ENCODE data around the gene LNX2.

The LNX2 gene

DNA sequence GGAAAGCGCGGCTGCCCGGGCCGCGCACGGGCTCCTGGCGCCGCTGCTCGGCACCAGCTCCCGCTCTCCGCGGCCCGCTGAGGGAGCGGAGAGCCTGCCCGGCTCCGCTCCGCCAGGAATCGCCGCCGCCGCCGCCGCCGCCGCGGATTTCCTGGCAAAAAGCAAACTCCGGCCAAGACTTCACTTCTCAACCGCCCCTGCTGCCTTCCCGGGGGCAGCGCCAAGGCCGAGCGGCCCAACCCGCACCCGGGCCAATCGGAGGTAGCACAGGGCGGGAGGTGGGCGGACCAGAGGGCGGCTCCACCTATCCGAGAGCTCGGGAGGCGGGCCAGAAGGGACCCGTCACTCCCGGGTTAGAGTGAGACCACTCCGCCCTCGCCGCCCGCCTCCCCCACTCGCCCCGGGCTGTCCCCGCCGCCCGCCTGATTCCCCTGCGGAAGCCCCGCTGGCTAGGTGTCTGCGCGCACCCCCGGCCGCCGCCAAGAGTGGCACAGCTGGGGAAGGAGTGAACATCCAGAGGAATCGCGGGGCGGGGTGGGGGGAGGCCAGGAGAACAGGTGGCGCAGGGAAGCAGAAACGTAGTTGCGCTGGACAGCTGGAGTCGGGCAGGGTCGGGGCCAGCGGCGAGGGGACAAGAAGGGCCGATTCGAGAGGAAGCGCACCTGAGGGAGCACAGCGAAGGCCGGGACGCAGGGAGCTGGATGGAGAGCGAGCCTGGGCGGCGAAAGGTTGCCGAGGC is at the start of gene LNX2:
LNX2 (minus strand) TSS at position 153 of the 739 bp plus-strand sequence. CDS start 38,826 bp downstream, outside the sequence.
- peak; percentile 41 to 99 (median 94) for DNase-seq

DNA sequence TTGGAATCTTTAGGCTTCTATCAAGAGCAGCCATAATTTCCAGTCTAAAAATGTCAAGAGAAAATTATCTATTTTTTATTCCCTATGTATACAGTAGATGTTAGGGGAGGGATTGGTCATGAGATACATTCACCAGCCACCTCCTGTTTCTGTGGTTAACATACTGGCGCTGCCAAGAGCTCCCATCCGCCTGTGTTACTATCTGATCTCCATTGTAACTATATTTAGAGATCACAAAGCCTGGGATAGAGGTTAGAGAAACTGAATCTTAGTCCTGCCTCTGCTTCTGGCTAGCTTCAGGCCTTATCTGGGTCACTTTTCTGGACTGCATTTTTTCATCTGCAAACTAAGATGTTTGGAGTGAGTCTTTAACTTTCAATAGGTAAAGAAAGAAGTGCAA is 47.6 kb upstream of the LNX2 start:
- no peak for DNase-seq

DNA sequence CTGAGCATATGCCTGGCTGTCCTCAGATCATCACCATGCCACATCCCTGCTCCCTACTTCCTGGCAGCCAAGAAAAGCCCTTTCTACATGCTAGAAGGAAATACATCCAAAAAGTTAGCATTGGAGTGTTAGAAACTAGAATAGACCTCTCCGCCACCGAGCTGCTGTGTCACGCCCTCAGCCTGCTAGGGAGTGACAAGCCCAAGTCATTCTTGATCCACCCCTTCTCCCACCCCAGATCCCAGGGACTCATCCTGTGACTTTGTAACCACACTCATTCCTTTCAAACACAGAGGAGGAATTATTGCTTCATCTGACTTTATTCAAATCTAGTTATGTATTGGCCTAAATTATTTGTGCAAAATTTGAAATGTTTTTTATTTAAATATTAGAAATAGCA is 46.6 kb upstream of the LNX2 start:
- DNase-seq = no peak

DNA sequence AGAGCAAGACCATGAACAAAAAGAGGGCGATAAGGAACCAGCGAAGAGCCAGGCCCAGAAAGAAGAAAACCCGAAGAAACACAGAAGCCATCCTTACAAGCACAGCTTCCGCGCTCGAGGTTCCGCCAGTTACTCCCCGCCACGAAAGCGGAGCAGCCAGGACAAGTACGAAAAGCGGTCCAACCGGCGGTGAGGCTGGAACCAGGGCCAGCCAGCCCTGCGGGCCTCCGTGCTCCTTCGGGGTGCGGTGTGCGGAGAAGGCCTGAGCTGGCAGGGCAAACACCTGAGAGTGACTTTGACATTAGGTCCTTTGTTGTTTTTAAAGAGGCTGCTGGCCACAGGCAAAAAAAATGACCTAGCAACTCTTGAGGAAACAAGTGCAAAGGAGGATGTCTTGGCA is 45.4 kb upstream of the LNX2 start:
- DNase-seq = no peak

DNA sequence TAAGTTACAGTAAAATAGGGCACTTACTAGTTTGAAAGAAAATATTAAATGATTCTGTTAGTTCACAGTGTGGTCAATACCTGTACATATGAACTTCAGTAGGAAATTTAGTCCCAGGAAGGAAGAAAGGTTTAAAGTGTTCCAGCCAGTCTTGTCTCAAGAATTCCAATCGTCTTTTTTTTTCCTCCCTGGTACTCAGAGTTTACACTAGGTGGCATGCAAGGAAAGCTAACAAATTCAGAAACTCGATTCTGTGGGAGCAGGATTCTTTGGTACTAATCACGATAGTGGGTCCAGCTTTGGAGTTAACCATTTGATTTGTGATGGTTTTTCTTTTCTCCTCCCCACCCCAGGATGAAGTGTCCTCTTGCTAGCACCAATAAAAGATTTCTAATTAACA is 45.0 kb upstream of the LNX2 start:
- no peak for DNase-seq

DNA sequence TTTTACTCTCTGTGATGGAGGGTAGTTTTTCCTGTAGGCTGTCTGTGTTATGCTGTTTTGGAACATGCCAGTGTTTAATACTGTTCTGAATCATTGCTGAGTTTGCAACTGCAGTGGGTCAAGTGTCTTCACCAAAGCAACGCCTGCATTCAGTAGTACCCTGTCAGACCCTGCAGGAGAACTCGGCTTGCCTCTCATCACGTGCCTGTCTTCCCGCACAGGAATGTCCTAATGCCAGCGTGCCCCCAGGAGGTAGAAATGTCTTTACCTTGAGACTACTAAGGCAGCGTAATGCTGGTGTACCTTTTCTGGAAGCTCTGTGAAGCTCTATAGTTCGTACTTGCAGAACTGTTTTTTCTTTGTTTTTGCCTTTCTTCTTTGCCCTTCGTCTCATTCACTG is 43.6 kb upstream of the LNX2 start:
- no peak for DNase-seq

DNA sequence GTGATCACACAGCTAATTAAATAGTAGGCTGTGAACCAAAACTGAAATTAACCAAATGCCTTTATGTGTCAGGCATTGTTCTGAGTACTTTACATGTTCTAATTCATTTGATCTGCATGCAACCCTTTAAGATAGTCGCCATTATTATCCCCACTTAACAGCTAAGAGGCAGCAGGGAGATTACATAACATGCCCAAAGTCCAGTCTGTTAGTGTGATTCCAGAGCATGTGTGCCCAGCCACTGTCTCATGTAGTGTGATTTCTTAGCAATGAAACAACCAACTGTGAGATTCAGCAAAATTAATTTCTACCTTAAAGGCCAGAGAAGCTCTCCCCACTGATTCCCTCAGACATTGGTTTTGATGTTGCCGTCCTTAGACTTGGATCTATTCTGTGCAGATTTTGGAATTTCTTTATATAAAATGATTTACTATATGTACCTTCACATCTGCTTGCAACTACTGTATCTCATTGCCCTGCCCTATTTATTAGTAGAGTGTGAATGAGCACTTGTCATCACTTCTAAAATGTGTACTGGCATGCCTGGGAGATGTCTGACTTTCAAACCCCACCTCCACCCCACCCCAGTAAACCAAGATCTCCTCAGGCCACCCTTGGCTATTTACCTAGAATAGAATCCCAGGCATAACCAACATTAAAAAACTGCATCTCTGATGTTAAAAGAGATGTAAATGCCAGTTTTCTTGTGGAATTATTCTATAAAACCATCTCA is 42.6 kb upstream of the LNX2 start:
- no peak for DNase-seq

DNA sequence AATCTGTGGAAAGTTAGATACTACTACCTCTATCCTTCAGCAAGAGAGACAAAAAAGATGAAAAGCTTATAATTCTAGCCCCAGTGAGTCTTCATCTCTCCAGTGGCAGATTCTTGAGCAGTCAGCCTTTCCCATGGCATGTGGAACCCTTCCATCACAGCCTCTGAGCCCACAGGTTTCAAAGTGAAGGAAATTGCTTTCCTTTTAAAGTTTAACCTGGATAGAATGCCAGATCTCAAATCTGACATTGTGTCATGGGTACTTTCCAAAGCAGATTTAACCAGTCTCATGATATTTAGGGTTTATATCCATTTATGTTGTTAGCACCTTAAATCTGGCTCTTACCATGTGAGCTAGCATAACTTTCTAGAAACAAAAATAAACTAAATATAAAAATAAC is 40.7 kb upstream of the LNX2 start:
- DNase-seq = no peak

DNA sequence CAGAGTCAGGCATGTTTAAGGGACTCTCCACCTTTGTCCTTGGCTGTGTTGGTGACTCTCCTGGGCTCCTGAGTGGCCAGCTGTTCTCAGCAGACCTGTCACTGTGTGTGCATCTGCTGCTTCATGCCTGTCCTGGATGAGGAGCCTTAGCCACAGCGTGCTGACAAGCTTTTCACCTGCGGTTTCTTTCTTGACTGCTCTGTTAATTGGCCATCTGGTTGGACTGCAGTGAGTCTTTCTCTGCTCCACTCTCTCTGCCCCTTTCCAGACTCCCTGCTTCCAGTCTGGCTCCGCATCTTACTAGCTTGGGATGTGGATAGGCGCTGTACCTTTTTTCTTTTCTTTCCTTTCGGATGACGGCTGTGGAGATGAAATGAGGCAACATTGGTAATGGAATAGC is 40.2 kb upstream of the LNX2 start:
- no peak for DNase-seq

DNA sequence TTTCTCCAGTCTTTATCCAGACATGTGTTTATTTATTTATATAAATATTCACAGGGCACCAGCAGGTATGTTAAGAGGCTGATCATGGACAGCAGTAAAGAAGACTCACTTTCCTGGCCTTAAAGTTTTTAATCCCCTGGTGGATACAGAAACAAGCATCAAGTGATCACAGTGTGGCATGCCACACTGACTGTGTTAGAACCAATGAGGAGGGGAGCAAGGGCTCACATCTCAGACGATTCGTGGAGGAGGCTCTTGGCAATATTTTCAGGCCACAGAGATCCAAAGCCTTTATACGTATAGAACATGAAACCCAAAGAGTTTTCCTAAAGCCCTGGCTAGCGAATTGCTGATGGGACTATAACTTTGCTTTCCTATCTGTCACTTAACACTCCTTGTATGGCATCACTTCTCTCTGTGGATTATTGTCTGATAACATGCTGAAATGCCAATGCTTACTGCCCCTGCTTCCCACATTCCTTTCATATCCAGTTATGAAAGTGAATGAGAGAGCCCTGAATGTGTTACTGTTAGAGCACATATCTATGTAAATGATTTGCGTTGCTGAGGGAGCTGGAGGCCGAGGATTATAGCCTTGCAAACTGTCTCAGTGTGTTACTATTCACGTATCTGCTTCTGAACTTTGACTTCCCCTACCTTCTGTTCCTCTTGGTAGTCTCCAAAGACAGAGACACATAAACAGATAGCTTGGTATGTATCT is 39.0 kb upstream of the LNX2 start:
- DNase-seq = no peak

DNA sequence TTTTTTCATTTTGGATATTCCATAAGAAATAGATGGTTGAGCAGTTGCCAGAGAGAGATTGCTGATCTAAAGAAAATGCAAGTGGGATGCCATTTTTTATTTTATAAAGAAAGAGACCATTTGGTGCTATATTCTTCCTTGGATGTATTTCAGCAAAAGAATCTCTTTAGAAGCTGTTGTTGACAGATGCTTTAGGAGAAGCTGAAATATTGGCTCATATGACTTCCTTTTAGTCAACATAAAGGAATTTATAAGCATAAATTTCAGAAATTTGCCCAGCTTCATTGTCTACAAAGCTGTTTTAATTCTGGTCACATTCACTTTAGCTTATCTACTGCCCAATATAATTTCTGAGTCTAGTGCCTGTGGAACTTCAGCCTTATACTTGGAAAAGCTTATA is 38.2 kb upstream of the LNX2 start:
- DNase-seq = no peak

DNA sequence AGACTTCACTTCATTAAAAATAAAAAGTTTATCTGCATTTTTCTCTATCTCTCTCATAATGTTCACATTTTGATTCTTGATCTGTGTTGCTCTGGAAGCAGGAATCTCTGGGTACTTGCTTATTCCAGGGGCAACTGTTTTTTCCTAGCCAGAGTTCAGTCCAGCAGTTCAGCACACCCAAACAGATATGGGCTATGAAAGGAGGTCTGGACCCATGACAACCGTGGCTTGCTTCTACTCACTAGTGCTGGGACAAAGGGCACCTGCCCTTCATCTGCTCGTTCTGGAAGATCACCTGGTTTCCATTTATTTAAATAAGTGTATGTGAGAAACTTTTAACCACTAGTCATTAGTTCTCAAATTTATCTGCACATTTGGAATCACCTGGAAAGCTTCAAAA is 37.4 kb upstream of the LNX2 start:
- no peak for DNase-seq

DNA sequence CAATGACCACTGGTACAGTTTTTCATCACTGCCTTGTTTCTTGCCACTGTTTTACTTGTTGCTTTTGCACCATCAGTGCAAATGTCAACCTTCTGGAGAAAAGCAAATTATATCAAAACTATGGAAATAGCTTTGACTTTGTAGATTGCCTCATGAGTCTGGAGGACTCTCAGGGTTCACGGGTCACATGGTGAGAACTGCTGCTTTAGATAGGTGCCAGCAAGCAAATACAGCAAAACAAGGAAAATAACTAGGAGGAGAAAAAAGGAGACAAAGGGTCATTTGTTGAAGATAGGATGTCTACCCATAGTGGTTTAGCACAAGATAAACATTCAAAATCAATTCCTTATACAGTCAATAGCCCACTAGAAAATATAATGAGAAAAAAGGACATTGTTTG is 34.5 kb upstream of the LNX2 start:
- no peak for DNase-seq

DNA sequence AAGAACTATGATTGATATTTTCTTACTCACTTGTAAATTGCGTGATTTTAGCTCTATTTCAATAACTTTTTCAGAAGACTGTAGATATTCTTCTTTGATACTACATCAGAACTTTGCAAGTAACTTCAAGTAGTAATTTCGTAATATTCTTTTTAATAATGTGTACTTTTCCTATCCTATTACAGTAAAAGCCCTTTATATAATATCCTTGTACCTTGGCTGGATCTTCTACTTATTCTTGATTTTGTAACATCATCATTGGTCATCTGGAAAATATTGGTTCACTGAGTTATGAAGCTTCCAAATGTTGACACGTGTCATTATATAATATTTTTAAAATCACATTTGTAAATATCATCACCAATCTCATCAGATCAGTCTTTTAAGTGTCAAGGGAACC is 33.7 kb upstream of the LNX2 start:
- no peak for DNase-seq

DNA sequence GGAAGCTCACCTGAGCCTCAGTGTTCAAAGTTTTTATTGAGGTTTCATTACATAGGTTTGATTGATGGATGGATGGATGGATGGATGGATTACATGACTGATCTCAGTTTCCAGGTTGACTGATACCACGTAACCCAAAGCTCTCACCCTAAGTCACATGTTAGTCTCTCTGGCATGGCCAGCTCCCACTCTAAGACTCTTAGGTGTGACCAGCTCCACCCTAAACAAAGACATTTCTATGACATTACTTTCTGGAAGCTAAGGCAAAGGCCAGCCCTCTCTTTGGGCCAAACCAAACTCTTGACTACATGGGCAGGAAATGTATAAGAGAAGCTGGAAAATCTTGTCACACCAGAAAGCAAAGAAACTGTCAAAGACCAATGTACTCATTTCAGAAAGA is 30.0 kb upstream of the LNX2 start:
- DNase-seq = no peak

DNA sequence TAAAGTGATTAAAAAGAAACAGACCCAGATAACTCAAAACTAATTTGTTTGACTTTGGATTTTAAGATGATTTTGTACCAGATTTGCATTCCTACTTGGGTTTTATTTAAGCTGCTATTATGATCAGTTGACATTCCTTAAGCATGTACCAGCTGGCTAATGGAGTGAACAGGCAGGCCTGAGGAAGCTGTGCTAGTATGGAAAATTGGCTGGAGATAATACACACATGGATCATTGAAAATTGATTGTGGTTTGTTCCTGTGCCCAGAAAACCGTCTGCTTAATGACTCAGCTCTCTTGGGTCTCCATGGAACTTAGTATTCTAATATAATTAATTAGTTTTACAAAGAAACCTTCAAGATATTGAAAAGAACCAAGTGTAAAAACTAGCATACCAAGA is 24.0 kb upstream of the LNX2 start:
- peak in 1 of 56 donors; percentile 9 for DNase-seq

DNA sequence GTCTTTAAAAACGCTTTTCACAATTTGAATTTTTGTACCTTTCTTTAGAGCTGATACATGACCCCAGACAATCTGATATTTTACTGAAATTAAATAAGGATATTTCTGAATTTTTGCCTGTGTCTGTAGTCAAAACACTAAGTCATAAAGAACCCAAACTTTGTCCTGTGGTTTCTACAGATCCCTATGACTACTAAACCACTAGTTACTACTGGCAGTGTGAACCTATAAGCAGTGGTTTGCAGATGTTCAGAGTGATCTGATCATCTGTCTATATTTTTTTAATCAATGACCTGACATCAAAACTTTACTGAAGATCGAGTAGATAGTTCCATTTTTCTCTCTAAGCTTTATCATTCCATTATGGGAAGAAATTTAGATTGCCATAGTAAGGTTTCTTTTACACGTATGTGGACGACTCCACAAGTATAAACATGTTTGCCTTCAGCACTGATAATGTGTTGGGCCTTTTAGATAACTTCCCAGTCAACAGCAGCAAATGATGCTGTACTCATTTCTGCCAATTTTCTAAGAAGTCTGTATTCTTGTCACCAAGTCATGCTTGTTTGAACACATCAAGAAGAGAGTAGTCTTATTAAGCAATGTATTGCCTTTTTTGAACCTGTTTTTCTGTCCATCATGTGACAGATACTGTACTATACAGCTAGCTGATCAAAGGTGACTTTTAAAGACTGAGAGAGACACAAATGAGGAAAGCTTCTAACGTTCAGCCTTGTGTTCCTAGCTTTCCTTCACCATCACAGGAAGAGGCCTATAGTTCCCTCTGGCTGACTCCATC is 23.2 kb upstream of the LNX2 start:
- DNase-seq = no peak

DNA sequence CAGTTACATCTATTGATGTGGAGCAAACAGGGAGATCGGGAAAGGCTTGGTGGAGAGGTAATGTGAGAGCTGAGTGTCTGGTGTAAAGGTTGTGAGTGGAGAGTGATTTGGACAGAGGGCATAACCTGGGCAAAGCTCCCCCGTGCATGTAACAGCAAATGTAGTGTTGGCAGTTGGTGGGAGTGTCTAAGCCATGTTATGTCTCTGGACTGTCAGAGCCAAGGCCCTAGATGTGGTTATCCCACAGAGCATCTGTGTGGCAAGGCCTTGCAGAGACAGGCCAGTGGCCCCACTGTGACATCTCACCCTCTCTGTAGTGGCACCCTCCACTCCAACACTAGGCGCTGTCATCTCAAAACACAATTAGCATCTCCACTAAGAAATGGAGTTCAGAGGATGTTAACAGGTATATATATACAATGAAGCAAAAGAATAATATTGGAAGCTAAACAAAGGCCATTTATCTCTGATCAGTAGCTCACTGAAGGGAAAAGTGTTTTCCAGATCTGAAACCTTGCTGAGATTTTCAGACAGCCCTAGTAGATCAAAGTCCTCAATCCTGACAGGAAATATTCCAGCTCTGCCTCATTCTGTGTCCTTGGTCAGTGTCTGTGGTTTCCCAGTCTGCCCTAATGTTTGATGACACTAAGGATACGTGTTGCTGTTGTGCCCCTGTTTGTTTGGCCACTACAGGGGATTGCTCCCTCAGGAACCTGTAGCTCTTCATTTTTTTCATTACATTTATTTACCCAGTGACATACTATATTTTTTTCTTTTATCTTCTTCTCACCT is 21.6 kb upstream of the LNX2 start:
- no peak for DNase-seq

DNA sequence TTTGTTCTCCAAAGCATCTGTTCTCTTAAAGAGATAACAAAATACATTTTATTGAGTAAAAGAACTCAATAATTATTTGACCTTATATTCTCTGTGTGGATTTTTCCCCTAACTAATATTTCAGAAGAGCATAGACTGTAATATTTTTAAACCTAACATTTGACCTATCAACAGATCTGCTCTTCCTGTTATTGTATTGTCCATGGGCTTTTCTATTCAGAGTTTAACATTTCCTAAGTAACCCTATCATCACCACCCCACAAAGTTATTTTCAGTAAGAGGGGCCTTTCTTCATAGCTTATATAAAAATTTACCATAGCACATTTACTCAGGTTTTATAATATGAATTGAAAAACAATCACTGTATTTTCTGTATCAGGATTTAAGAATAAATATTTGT is 18.9 kb upstream of the LNX2 start:
- no peak for DNase-seq

DNA sequence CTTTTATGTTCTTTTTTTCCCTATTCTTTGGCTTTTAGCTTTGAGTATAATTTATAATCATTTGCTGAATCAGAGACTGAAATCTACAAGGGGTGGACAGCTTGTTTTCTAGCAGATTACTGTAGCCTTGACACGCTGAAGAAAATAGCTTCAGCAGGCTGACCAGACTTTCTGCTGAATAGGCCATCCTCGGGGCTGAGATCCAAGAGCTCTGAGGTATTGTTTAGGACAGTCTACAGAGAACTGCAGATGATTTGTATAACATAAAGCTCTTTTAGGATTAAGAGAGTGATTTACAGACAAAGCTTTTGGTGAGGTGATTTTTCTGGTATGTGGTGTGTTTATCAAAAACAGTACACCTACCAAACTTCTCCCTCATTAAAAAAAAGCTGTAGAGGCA is 18.2 kb upstream of the LNX2 start:
- DNase-seq = peak in 2 of 56 donors; percentile 2 to 19

DNA sequence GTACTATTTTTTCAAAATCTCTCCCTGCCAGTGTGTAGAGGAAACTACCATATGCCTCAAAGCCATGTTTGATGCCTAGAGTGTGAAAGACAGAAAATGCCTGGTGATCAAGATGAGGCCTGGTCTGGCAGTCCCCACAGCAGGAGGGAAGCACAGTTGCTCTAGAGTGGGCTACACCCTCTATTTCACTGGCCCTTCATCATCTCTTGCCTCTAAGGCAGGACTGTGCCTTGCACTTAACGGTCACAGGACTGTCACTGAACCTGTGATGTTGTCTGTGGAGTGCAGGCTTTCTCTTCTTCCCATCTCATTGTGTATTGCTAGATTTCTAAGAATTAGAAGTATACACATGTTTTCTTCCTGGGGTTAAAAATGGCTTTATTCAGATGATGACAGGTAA is 17.7 kb upstream of the LNX2 start:
- DNase-seq = no peak

Measured in amygdala (tissue), 56 donors.